Measurements from ENCODE around the gene KPNA4. TPM values are rescaled to one million over a fixed set of nuclear protein-coding genes. Genes with fewer than 3 reads are reported as not detected.
"Not testable (repeated sequence)": the region's sequence is repeated elsewhere in the genome, so short reads cannot be mapped to it uniquely, and the experiment has no call there.

KPNA4 gene
- total and polyA plus RNA-seq, 2 donors (not counting 3 experiments of a cell fraction or from before 2014, with no cell fraction given): 12.2 to 70.1 TPM

- no peaks in the 10 kb centered on the region for H3K36me3 ChIP-seq (ENCODE audit: control insufficient read depth in 2 of 2, extremely low read depth in 1 of 2, insufficient read depth in 2 of 2, low read length in 2 of 2)
- DNase-seq (ENCODE audit: low read depth, low spot score): no peak
- H2AFZ ChIP-seq (ENCODE audit: low read depth, low read length): no peak overlapping the region
- H3K27ac ChIP-seq (ENCODE audit: insufficient read depth, low read depth, low read length): no peak overlapping the region
- TF ChIP-seq CTCF (IDR thresholded peaks at IDR 0.05; ENCODE audit: extremely low read depth in 1 of 2, insufficient read depth in 1 of 2, low read depth in 1 of 2, low read length in 2 of 2): no peak
- no peak for TF ChIP-seq FOS (IDR thresholded peaks at IDR 0.05; ENCODE audit: borderline replicate concordance, insufficient read depth, low read length)
- TF ChIP-seq POLR2A (IDR thresholded peaks at IDR 0.05; ENCODE audit: low read depth, low read length): no peak
- TF ChIP-seq, protein P1, sequence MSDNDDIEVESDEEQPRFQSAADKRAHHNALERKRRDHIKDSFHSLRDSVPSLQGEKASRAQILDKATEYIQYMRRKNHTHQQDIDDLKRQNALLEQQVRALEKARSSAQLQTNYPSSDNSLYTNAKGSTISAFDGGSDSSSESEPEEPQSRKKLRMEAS (IDR thresholded peaks at IDR 0.05; ENCODE audit: insufficient read depth, insufficient read length): no peak
- TF ChIP-seq JUN (IDR thresholded peaks at IDR 0.05; ENCODE audit: borderline replicate concordance, insufficient read depth, insufficient read length, low read depth): no peak
- no peak for TF ChIP-seq POLR2AphosphoS5 (IDR thresholded peaks at IDR 0.05; ENCODE audit: insufficient read depth, low read depth, low read length)
- TF ChIP-seq MYC (IDR thresholded peaks at IDR 0.05; ENCODE audit: low read depth, low read length): no peak
- no peak for TF ChIP-seq GATA2 (IDR thresholded peaks at IDR 0.05; ENCODE audit: insufficient read depth, insufficient read length, low read depth, low read length)
- H3K9me1 ChIP-seq (replicated peaks; ENCODE audit: control insufficient read depth, extremely low read depth, insufficient read depth, low read length): no peaks in the 10 kb centered on the region
- H3K4me3 ChIP-seq (replicated peaks in 1 of 3; ENCODE audit: insufficient read depth in 1 of 3, low read depth in 1 of 3, low read length in 3 of 3): no peak overlapping the region
- FAIRE-seq: peak; percentile 31
- H3K79me2 ChIP-seq (ENCODE audit: control insufficient read depth, insufficient read depth, low read length): no peaks in the 10 kb centered on the region
- dilution Hi-C loops (cut with MboI; ENCODE audit: extremely low pct_ligation_motif_present, low sequenced_read_pairs) (no loop called here), intact Hi-C loops (cut with micrococcal nuclease) (no loop called here)
- peaks cover 2 to 12% of the 10 kb centered on the region in 2 experiments for H3K27me3 ChIP-seq (ENCODE audit: control insufficient read depth in 2 of 2, insufficient read depth in 2 of 2, low read length in 2 of 2)
- POLR2A ChIA-PET: no interaction called here
- no peak overlapping the region for H3K9ac ChIP-seq (replicated peaks; ENCODE audit: extremely low read depth, insufficient read depth, low read length)
- H4K20me1 ChIP-seq (replicated peaks; ENCODE audit: control insufficient read depth, extremely low read depth, insufficient read depth, low read length): no peaks in the 10 kb centered on the region
- H3K9me3 ChIP-seq (replicated peaks; ENCODE audit: control insufficient read depth, insufficient read depth, low read length): no peaks in the 10 kb centered on the region
- CTCF ChIA-PET: interaction anchor here (0.9 to 1.3 kb wide), 2 partner anchors 10 to 30 kb away, joined by 3 to 5 read pairs; no protein-coding TSS in a partner anchor
- BruUV-seq (replicated peaks): no TSS peak
- no peak overlapping the region for H3K4me2 ChIP-seq (ENCODE audit: insufficient read depth, low read length)
- peaks cover 8% of the 10 kb centered on the region for H3K4me1 ChIP-seq (ENCODE audit: control insufficient read depth, extremely low read depth, insufficient read depth, low read length)
Measured at GRCh38 chr3:160454995-160455394, 110.4 kb downstream of the KPNA4 start.

GRCh38 chr3:160452251-160452650 is 113.1 kb downstream of the KPNA4 start:
- H3K4me3 ChIP-seq (replicated peaks in 1 of 3; ENCODE audit: insufficient read depth in 1 of 3, low read depth in 1 of 3, low read length in 3 of 3); DNase-seq (ENCODE audit: low read depth, low spot score); H3K27ac ChIP-seq (ENCODE audit: insufficient read depth, low read depth, low read length); FAIRE-seq; BruUV-seq (replicated peaks); H3K9me3 ChIP-seq (replicated peaks; ENCODE audit: control insufficient read depth, insufficient read depth, low read length); H3K27me3 ChIP-seq (ENCODE audit: control insufficient read depth in 2 of 2, insufficient read depth in 2 of 2, low read length in 2 of 2); intact Hi-C loops (cut with micrococcal nuclease); H4K20me1 ChIP-seq (replicated peaks; ENCODE audit: control insufficient read depth, extremely low read depth, insufficient read depth, low read length); H3K9me1 ChIP-seq (replicated peaks; ENCODE audit: control insufficient read depth, extremely low read depth, insufficient read depth, low read length); H3K4me2 ChIP-seq (ENCODE audit: insufficient read depth, low read length); dilution Hi-C loops (cut with MboI; ENCODE audit: extremely low pct_ligation_motif_present, low sequenced_read_pairs); H3K9ac ChIP-seq (replicated peaks; ENCODE audit: extremely low read depth, insufficient read depth, low read length); POLR2A ChIA-PET; H3K36me3 ChIP-seq (ENCODE audit: control insufficient read depth in 2 of 2, extremely low read depth in 1 of 2, insufficient read depth in 2 of 2, low read length in 2 of 2); H2AFZ ChIP-seq (ENCODE audit: low read depth, low read length): not testable (repeated sequence)
- peaks cover 22% of the 10 kb centered on the region for H3K79me2 ChIP-seq (ENCODE audit: control insufficient read depth, insufficient read depth, low read length)
- CTCF ChIA-PET: interaction anchor here (1.9 kb wide), 1 partner anchor 13 kb away, joined by 7 read pairs; no protein-coding TSS in a partner anchor
- H3K4me1 ChIP-seq (ENCODE audit: control insufficient read depth, extremely low read depth, insufficient read depth, low read length): peaks cover 20% of the 10 kb centered on the region
